K562 (cell line): ENCODE measurements around the gene ABLIM2. TPM values are rescaled to one million over a fixed set of nuclear protein-coding genes. Genes with fewer than 3 reads are reported as not detected.

Source experiments
- ATAC-seq: fragments of 200-7000 bp; cut with Tn5 transposase; 3 replicates; pipeline ENCODE4 v1.9.1; 2020; ENCODE audit warnings: moderate library complexity
- BruUV-seq: library from RNA; stranded (reverse); fragments of 400-500 nt; replicated peaks from 2 replicates; lab custom pipeline; 2021; lab: Mats Ljungman, UMichigan
- CTCF ChIA-PET: fragments of 300-600 bp; formaldehyde crosslinking; extraction: SDS; loops from one replicate; lab custom pipeline; 2021; ENCODE audit warnings: low intra/inter-chr PET ratio; lab: Yijun Ruan, JAX
- POLR2A ChIA-PET: fragments of 300-600, 350-650 bp; sonication (Branson Sonifier 250); formaldehyde crosslinking; extraction: SDS; loops from one replicate; lab custom pipeline; 2021; ENCODE audit warnings: antibody characterized with exemption, inconsistent platforms; lab: Yijun Ruan, JAX
- DNase-seq, 4 experiments: peaks; one replicate each; pipeline versions ENCODE4 v3.0.0 to v3.0.0-alpha.2; 2011 to 2018; ENCODE audit warnings: low spot score in 3 of 4, mixed read lengths in 3 of 4; ENCODE audit errors: extremely low read depth in 1 of 4
- FAIRE-seq: peaks from 2 replicates; lab custom pipeline; 2011; peaks lifted over from hg19 to GRCh38; lab: Jason Lieb, UNC
- H2AFZ ChIP-seq: 2 replicates; pipeline ENCODE4 v1.6.0; 2011; ENCODE audit warnings: low read depth, low read length, control low read depth, inconsistent platforms
- H3K27ac ChIP-seq: fragments of 200-600 bp; 3 replicates; pipeline ENCODE4 v1.8.0; 2011; ENCODE audit warnings: low read depth, mild to moderate bottlenecking, control low read depth, inconsistent platforms, low read length, moderate library complexity, mixed read lengths; ENCODE audit errors: extremely low read depth
- H3K27me3 ChIP-seq, 2 experiments: fragments of 300-600 bp in 1 of 2; 2 replicates in 1 of 2; 3 replicates in 1 of 2; pipeline versions ENCODE4 v1.6.0 to v1.8.0; 2011; ENCODE audit warnings: inconsistent platforms in 2 of 2, low read length in 2 of 2, mild to moderate bottlenecking in 1 of 2, mixed read lengths in 1 of 2, moderate library complexity in 1 of 2; ENCODE audit not compliant: control insufficient read depth in 2 of 2, insufficient read depth in 2 of 2
- H3K36me3 ChIP-seq: fragments of 300-600 bp; 3 replicates; pipeline ENCODE4 v1.8.0; 2011; ENCODE audit warnings: mild to moderate bottlenecking, low read length, inconsistent platforms; ENCODE audit not compliant: control insufficient read depth, insufficient read depth
- H3K4me1 ChIP-seq, 2 experiments: fragments of 200-600 bp in 1 of 2; replicated peaks in 1 of 2; 2 replicates in 1 of 2; 3 replicates in 1 of 2; pipeline versions ENCODE4 v1.5.1 to v1.8.0; 2011; ENCODE audit warnings: inconsistent platforms in 2 of 2, low read length in 2 of 2, mild to moderate bottlenecking in 1 of 2, mixed read lengths in 1 of 2, moderate library complexity in 1 of 2; ENCODE audit not compliant: control insufficient read depth in 2 of 2, insufficient read depth in 2 of 2
- H3K4me2 ChIP-seq: 2 replicates; pipeline ENCODE4 v1.6.1; 2011; ENCODE audit warnings: low read length, control low read depth, inconsistent platforms, mixed read lengths; ENCODE audit not compliant: insufficient read depth
- H3K4me3 ChIP-seq: fragments of 200-600 bp; sonication (generic), shearing (Covaris generic); 2 replicates; pipeline ENCODE4 v1.5.1; 2016; ENCODE audit warnings: control low read depth, inconsistent platforms
- H3K79me2 ChIP-seq: fragments of 200-600 bp; 3 replicates; pipeline ENCODE4 v1.8.0; 2011; ENCODE audit warnings: low read length, inconsistent platforms; ENCODE audit not compliant: control insufficient read depth, insufficient read depth
- H3K9ac ChIP-seq, 2 experiments: 2 replicates each; pipeline versions ENCODE4 v1.6.0 to v1.6.1; 2011; ENCODE audit warnings: low read depth in 2 of 2, low read length in 2 of 2, control low read depth in 1 of 2, inconsistent platforms in 1 of 2, mild to moderate bottlenecking in 1 of 2, mixed read lengths in 1 of 2; ENCODE audit not compliant: insufficient read depth in 1 of 2
- H3K9me1 ChIP-seq: one replicate; pipeline ENCODE4 v1.6.0; 2011; ENCODE audit warnings: inconsistent platforms, mild to moderate bottlenecking, low read length, moderate library complexity; ENCODE audit not compliant: control insufficient read depth, insufficient read depth
- H3K9me3 ChIP-seq: replicated peaks from 2 replicates; pipeline ENCODE4 v1.5.1; 2011; ENCODE audit warnings: low read depth, low read length, inconsistent platforms; ENCODE audit not compliant: control insufficient read depth, insufficient read depth
- H4K20me1 ChIP-seq: replicated peaks from 2 replicates; pipeline ENCODE4 v1.6.1; 2011; ENCODE audit warnings: low read length, inconsistent platforms, mixed read lengths; ENCODE audit not compliant: control insufficient read depth, insufficient read depth
- CTCF ChIP-seq, 3 experiments: IDR thresholded peaks in 2 of 3; conservative IDR thresholded peaks in 1 of 3; 2 replicates each; pipeline ENCODE4 v1.5.1; 2011 to 2012; ENCODE audit warnings: low read length in 3 of 3, mild to moderate bottlenecking in 3 of 3, control low read depth in 2 of 3, improper control_type of control experiment in 1 of 3, inconsistent platforms in 1 of 3, low read depth in 1 of 3, mixed read lengths in 1 of 3, moderate library complexity in 1 of 3; ENCODE audit not compliant: insufficient read depth in 2 of 3
- FOXK2 ChIP-seq, 2 experiments: fragments of 450-650 bp; IDR thresholded peaks in 1 of 2; conservative IDR thresholded peaks in 1 of 2; 2 replicates each; pipeline ENCODE4 v1.6.1; 2016; ENCODE audit warnings: low read depth in 2 of 2, mild to moderate bottlenecking in 1 of 2
- TRIM28 ChIP-seq: fragments of 450-650 bp; IDR thresholded peaks from 2 replicates; pipeline ENCODE4 v1.6.1; 2017
- ZBTB7A ChIP-seq: IDR thresholded peaks from 2 replicates; pipeline ENCODE4 v1.6.1; 2011; ENCODE audit warnings: low read depth, mild to moderate bottlenecking, low read length, moderate library complexity, borderline replicate concordance; ENCODE audit not compliant: control insufficient read depth
- WGBS: fragments of 100-300 bp; shearing (Covaris generic); methylation state at CpG from one replicate; pipeline ENCODE4 v1.1.6; 2016; ENCODE audit warnings: low coverage, mixed read lengths; ENCODE audit not compliant: insufficient coverage; ENCODE audit errors: missing lambda C conversion rate; 5-methylcytosine and 5-hydroxymethylcytosine counted together
- in situ Hi-C: fragments of 300-500 bp; cut with MboI; formaldehyde crosslinking; loops from 4 replicates; pipeline ENCODE4 v1.15.0; 2018; ENCODE audit warnings: inconsistent platforms, mixed read lengths
- intact Hi-C: fragments of 100-400 bp; cut with micrococcal nuclease; formaldehyde crosslinking; loops from 2 replicates; pipeline ENCODE4 v1.14.2; 2022
- polyA plus RNA-seq, 8 experiments: library from polyadenylated mRNA; depleted of rRNA in 4 of 8; stranded (reverse) in 5 of 8; unstranded in 3 of 8; fragments of >200 nt; fragmentation: Nextera tagmentation in 2 of 8; fragmentation: Illumina TruSeq in 1 of 8; extraction: Ambion mirVana in 2 of 8; extraction: Trizol in 1 of 8; gene quantifications; 2 replicates each; pipeline versions ENCODE4 v1.2.1 to v1.2.3, GENCODE V29; 2011 to 2014; ENCODE audit warnings: inconsistent platforms in 1 of 8, missing spikeins in 1 of 8
- total RNA-seq, 7 experiments: library from RNA; depleted of rRNA in 6 of 7; stranded (reverse); fragments of >200 nt in 6 of 7; fragmentation: Illumina TruSeq in 2 of 7; extraction: Trizol in 2 of 7; gene quantifications; 2 replicates each; pipeline versions ENCODE4 v1.2.1 to v1.2.3, GENCODE V29; 2011 to 2021; ENCODE audit warnings: low replicate concordance in 1 of 7

The ABLIM2 gene
- total and polyA plus RNA-seq, 9 of the 15 experiments (the other 6 are each of a cell fraction or from before 2014, with no cell fraction given) = not detected

- DNase-seq (peak in 2 of 4 experiments; percentile 53 to 60), FAIRE-seq (no peak), ATAC-seq (no peak)
- no peak overlapping the region for H3K4me3 ChIP-seq
- H3K36me3 ChIP-seq = no peaks in the 10 kb centered on the region
- H3K27me3 ChIP-seq = peaks cover 6 to 32% of the 10 kb centered on the region in 2 experiments; a peak in 4 of 5 replicates
- no peaks in the 10 kb centered on the region for H3K9me1 ChIP-seq
- H3K79me2 ChIP-seq = no peaks in the 10 kb centered on the region
- intact Hi-C loops = no loop called here
- H3K27ac ChIP-seq = no peak overlapping the region
- no peaks in the 10 kb centered on the region for H3K4me1 ChIP-seq
- no peak overlapping the region for H3K4me2 ChIP-seq
- TF ChIP-seq ZBTB7A (no peak), FOXK2 (conservative IDR thresholded peaks at IDR 0.05 in 1 of 2, IDR thresholded peaks at IDR 0.05 in 1 of 2; ENCODE audit: low read depth in 2 of 2) (no peak), TRIM28 (0 out of 2 replicates have a peak, but pooled peaks have one; percentile 42), CTCF (IDR thresholded peaks at IDR 0.05 in 2 of 3, conservative IDR thresholded peaks at IDR 0.05 in 1 of 3; ENCODE audit: insufficient read depth in 2 of 3, low read depth in 1 of 3, low read length in 3 of 3) (peak in 2 of 3 experiments; percentile 24 to 54; a peak in 3 of 6 replicates)
- CTCF ChIA-PET = no interaction called here
- H3K9ac ChIP-seq = no peak overlapping the region
- BruUV-seq = no TSS peak
- H4K20me1 ChIP-seq = no peaks in the 10 kb centered on the region; the same call in 1 of the 2 replicates
- H3K9me3 ChIP-seq = peaks cover 6% of the 10 kb centered on the region
- 0% methylated on average over 1 of the region's 1 CpG for WGBS
- POLR2A ChIA-PET = interaction anchor here (0.8 kb wide), 1 partner anchor 92 kb away, joined by 3 read pairs; no protein-coding TSS in a partner anchor
- in situ Hi-C loops = loop anchor here (10.0 kb wide), 1 partner anchor 237 kb away; no protein-coding TSS in a partner anchor
- no peak overlapping the region for H2AFZ ChIP-seq
These were observed 9.6 kb upstream of the ABLIM2 start for GRCh38 chr4:8168232-8168631.
